Measurements from ENCODE around the gene PGF. TPM values are rescaled to one million over a fixed set of nuclear protein-coding genes. Genes with fewer than 3 reads are reported as not detected.

PGF gene
- total RNA-seq, 1 donor: 16.3 TPM

DNA sequence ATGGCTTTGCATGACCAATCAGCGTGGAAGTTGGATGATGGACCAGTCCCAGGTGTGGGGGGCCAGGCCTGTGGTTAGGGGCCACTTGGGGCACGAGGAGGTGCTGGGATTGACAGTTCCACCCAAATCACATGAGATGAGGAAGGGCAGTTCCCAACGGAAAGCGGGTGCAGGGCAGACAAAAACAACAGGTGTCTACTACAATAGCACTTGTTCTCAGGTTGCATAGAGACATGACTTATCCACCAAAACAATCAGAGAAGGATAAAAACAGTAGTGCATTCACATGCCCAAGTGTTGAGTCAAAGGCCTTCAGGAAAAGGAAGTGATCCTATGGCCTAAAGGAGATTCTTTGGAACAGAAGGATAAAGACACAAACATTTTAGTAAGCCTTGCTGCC lies 32.7 kb upstream of the PGF start:
- Histone ChIP-seq H3K27me3 (ENCODE audit: insufficient read depth, low read length) (no peaks in the 10 kb centered on the region), H2AFZ (ENCODE audit: low read length) (no peak overlapping the region), H3K4me2 (ENCODE audit: insufficient read depth, low read length) (no peak overlapping the region), H3K4me1 (ENCODE audit: insufficient read depth, low read length) (peaks cover 23% of the 10 kb centered on the region), H3K79me2 (ENCODE audit: insufficient read depth, low read length) (no peaks in the 10 kb centered on the region), H3K36me3 (ENCODE audit: insufficient read depth, low read length) (no peaks in the 10 kb centered on the region), H3K4me3 (ENCODE audit: insufficient read depth, low read length) (no peak overlapping the region), H3K27ac (ENCODE audit: low read depth, low read length) (no peak overlapping the region), H3K9me3 (ENCODE audit: low read depth, low read length) (no peaks in the 10 kb centered on the region), H4K20me1 (ENCODE audit: insufficient read depth, low read length) (no peaks in the 10 kb centered on the region)
- DNase-seq (ENCODE audit: insufficient read length, low spot score, missing footprints): peak; percentile 90
- TF ChIP-seq, protein P1, sequence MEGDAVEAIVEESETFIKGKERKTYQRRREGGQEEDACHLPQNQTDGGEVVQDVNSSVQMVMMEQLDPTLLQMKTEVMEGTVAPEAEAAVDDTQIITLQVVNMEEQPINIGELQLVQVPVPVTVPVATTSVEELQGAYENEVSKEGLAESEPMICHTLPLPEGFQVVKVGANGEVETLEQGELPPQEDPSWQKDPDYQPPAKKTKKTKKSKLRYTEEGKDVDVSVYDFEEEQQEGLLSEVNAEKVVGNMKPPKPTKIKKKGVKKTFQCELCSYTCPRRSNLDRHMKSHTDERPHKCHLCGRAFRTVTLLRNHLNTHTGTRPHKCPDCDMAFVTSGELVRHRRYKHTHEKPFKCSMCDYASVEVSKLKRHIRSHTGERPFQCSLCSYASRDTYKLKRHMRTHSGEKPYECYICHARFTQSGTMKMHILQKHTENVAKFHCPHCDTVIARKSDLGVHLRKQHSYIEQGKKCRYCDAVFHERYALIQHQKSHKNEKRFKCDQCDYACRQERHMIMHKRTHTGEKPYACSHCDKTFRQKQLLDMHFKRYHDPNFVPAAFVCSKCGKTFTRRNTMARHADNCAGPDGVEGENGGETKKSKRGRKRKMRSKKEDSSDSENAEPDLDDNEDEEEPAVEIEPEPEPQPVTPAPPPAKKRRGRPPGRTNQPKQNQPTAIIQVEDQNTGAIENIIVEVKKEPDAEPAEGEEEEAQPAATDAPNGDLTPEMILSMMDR (IDR thresholded peaks at IDR 0.05; ENCODE audit: extremely low read depth, low read depth, low read length): no peak

DNA sequence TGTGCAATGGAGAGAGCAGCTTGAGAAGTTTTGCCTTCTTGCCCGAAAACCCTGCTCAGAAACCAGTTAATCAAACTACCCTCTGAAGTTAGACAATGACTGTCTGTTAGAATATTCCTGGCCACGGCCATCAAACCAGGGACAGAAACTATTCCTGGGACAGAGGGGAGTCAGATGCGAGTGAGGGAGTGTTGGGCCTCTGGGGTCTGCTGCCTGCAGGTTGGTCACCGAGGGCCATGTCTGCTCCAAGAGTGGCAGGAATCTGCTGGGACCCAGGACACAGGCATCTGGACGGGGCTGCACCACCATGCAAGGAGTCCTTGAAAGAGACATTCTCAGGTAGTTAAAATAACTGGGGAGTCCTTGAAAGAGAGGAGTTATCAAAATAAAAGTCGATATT lies 30.4 kb upstream of the PGF start:
- no peaks in the 10 kb centered on the region for H3K27me3 ChIP-seq (ENCODE audit: insufficient read depth, low read length)
- peaks cover 35% of the 10 kb centered on the region for H3K4me1 ChIP-seq (ENCODE audit: insufficient read depth, low read length)
- H4K20me1 ChIP-seq (ENCODE audit: insufficient read depth, low read length): no peaks in the 10 kb centered on the region
- H3K36me3 ChIP-seq (ENCODE audit: insufficient read depth, low read length): no peaks in the 10 kb centered on the region
- H3K27ac ChIP-seq (ENCODE audit: low read depth, low read length): no peak overlapping the region
- no peak for DNase-seq (ENCODE audit: insufficient read length, low spot score, missing footprints)
- TF ChIP-seq, protein P1 (IDR thresholded peaks at IDR 0.05; ENCODE audit: extremely low read depth, low read depth, low read length): no peak
- no peaks in the 10 kb centered on the region for H3K9me3 ChIP-seq (ENCODE audit: low read depth, low read length)
- no peak overlapping the region for H2AFZ ChIP-seq (ENCODE audit: low read length)
- no peak overlapping the region for H3K4me2 ChIP-seq (ENCODE audit: insufficient read depth, low read length)
- H3K79me2 ChIP-seq (ENCODE audit: insufficient read depth, low read length): no peaks in the 10 kb centered on the region
- no peak overlapping the region for H3K4me3 ChIP-seq (ENCODE audit: insufficient read depth, low read length)

DNA sequence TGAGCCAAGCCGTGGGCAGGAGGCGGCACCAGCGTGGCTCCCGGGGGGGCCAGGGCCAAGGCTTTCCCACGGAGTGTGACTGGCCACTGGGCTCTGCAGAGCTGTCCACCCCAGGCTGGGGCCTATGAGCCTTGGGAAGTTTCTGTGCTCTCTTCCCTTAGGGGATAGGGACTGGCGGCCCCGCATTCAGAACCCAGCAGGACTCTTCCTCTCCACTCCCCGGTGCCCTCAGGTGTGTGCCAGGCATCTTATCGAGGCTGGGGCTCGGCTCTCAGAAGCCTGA lies 29.6 kb upstream of the PGF start:
- H3K4me3 ChIP-seq (ENCODE audit: insufficient read depth, low read length): no peak overlapping the region
- peak overlapping the region; percentile 6 for H3K4me2 ChIP-seq (ENCODE audit: insufficient read depth, low read length)
- no peaks in the 10 kb centered on the region for H4K20me1 ChIP-seq (ENCODE audit: insufficient read depth, low read length)
- no peaks in the 10 kb centered on the region for H3K9me3 ChIP-seq (ENCODE audit: low read depth, low read length)
- H3K4me1 ChIP-seq (ENCODE audit: insufficient read depth, low read length): peaks cover 43% of the 10 kb centered on the region
- H3K27ac ChIP-seq (ENCODE audit: low read depth, low read length): no peak overlapping the region
- DNase-seq (ENCODE audit: insufficient read length, low spot score, missing footprints): no peak
- no peaks in the 10 kb centered on the region for H3K36me3 ChIP-seq (ENCODE audit: insufficient read depth, low read length)
- no peaks in the 10 kb centered on the region for H3K79me2 ChIP-seq (ENCODE audit: insufficient read depth, low read length)
- H3K27me3 ChIP-seq (ENCODE audit: insufficient read depth, low read length): no peaks in the 10 kb centered on the region
- peak overlapping the region; percentile 64 for H2AFZ ChIP-seq (ENCODE audit: low read length)
- TF ChIP-seq, protein P1 (IDR thresholded peaks at IDR 0.05; ENCODE audit: extremely low read depth, low read depth, low read length): no peak

GRCh38 chr14:74984236-74985027 lies 29.0 kb upstream of the PGF start:
- H3K27me3 ChIP-seq (ENCODE audit: insufficient read depth, low read length): no peaks in the 10 kb centered on the region
- peak overlapping the region; percentile 64 for H2AFZ ChIP-seq (ENCODE audit: low read length)
- TF ChIP-seq, protein P1 (IDR thresholded peaks at IDR 0.05; ENCODE audit: extremely low read depth, low read depth, low read length): no peak

More at GRCh38 chr14:74984236-74985027, 29.0 kb upstream of the PGF start:
- Histone ChIP-seq H3K79me2 (ENCODE audit: insufficient read depth, low read length) (no peaks in the 10 kb centered on the region), H4K20me1 (ENCODE audit: insufficient read depth, low read length) (no peaks in the 10 kb centered on the region), H3K4me2 (ENCODE audit: insufficient read depth, low read length) (peak overlapping the region; percentile 6), H3K4me1 (ENCODE audit: insufficient read depth, low read length) (peaks cover 47% of the 10 kb centered on the region), H3K36me3 (ENCODE audit: insufficient read depth, low read length) (no peaks in the 10 kb centered on the region), H3K27ac (ENCODE audit: low read depth, low read length) (no peak overlapping the region), H3K4me3 (ENCODE audit: insufficient read depth, low read length) (no peak overlapping the region), H3K9me3 (ENCODE audit: low read depth, low read length) (no peaks in the 10 kb centered on the region)
- DNase-seq (ENCODE audit: insufficient read length, low spot score, missing footprints): peak; percentile 45
